Measurements from ENCODE around the gene VWA5B1. TPM values are rescaled to one million over a fixed set of nuclear protein-coding genes. Genes with fewer than 3 reads are reported as not detected.

VWA5B1 gene
- total and polyA plus RNA-seq, 2 of the 8 experiments (the other 6 are each of a cell fraction or from before 2014, with no cell fraction given): 0.54 to 2.3 TPM

DNA sequence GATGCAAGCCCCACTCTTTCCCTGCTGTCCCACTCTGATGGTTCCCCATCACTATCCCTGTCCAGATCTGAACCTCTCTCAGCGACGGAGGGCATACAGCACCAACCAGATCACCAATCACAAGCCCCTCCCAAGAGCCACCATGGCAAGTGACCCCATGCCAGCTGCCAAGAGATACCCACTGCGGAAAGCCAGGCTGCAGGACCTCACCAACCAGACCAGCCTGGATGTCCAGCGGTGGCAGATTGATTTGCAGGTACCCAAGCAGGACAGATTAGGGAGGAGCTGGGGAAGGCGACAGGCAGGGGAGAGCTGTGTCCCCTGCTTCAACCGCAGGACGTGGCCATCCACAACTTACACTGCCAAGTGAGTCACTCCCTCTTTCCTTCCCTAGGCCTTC is 46.9 kb downstream of the VWA5B1 start (continued):
- TF ChIP-seq CHD2 (IDR thresholded peaks at IDR 0.05; ENCODE audit: low read length) (no peak), CHD1 (IDR thresholded peaks at IDR 0.05; ENCODE audit: low read depth, low read length) (no peak), TBP (IDR thresholded peaks at IDR 0.05; ENCODE audit: low read depth, low read length) (no peak), HDAC6 (IDR thresholded peaks at IDR 0.05; ENCODE audit: low read depth, low read length) (no peak), EZH2 (IDR thresholded peaks at IDR 0.05; ENCODE audit: low read depth, low read length, severe bottlenecking) (no peak)

All from H1 (cell line).